Measurements from ENCODE around the gene NTRK2. TPM values are rescaled to one million over a fixed set of nuclear protein-coding genes. Genes with fewer than 3 reads are reported as not detected.

The NTRK2 gene
- total RNA-seq, 4 donors from 2014 or later, result 9.5 to 19.5 (median 12.3) TPM

DNA sequence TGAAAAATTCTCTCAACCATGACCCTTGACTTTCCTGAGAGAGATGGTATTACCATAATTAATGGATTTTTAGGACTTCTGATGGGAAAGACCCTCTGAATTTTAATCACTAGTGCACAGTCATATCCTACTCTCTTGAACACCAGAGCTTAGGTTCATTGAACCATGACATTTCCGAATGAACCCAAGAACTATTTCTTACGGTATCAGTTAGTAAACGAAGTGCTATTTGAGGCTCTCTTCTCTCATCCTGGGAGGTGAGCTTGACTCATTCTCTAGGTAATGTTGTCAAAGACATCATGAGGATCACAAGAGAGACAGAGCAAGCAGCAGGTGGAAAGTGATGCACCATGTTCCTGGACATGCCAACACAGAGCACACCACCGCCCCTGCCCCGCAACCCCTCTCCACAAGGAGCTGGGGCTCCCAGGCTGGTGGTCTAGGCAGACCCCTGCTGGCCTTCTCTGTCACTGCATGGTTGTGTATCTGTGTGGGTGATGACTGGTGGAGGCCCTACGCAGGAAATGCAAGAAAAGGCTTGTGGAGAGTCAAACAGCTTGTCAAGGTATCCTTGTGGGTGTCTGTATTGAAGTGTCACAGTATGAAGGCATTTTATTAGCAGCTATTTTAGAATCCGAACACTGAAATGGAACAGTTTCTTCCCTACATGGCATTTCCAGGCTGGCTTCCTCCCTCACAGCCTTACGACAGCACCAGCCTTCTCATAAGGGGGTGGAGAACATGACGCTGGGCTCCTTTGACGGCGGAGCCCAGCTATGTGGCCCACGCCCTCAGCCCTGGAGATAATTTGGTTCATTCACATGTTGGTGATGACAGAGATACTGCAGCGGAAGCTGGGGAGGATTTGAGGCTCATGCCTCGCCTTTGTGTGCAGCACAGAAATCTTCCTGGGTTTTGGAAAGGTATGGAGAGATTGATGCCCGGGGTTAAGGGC is 297.6 kb downstream of the NTRK2 start:
- TF ChIP-seq POLR2A (IDR thresholded peaks at IDR 0.05) (no peak), EP300 (IDR thresholded peaks at IDR 0.05) (no peak), CTCF (IDR thresholded peaks at IDR 0.05) (peak in 1 of 2 donors; percentile 9), POLR2AphosphoS5 (IDR thresholded peaks at IDR 0.05) (peak in 1 of 3 donors; percentile 31)
- no peak for DNase-seq (ENCODE audit: low spot score in 2 of 2)
- Histone ChIP-seq H3K9me3 (no peaks in the 10 kb centered on the region), H3K27ac (peak overlapping the region; percentile 43), H3K4me3 (no peak overlapping the region), H3K4me1 (peaks cover 36% of the 10 kb centered on the region), H3K27me3 (no peaks in the 10 kb centered on the region), H3K36me3 (no peaks in the 10 kb centered on the region)
- 63% methylated on average over 14 of the region's 15 CpGs for WGBS

DNA sequence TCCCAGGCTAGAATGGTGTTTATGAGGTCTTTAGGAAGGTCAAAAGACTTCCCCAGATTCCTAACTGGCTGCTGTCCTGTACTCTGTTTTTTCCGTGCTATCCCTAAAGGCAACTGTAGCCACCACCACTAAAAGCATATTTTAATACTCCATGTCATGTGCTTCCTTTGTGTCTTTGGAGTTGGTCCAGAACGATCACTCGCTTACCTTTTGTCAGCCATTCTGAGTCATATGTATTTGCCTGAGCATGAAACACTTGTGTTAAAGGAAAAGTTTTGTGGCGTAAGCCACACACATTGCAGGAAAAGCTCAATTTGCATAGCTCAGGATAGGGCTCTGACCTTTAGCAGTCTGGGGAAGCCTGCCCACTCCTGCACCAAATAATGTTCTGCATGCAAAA is 299.6 kb downstream of the NTRK2 start:
- Histone ChIP-seq H3K36me3 (no peaks in the 10 kb centered on the region), H3K27me3 (no peaks in the 10 kb centered on the region), H3K27ac (no peak overlapping the region), H3K4me1 (peaks cover 36% of the 10 kb centered on the region), H3K9me3 (no peaks in the 10 kb centered on the region), H3K4me3 (no peak overlapping the region)
- WGBS, result 35% methylated on average over 4 of the region's 4 CpGs
- DNase-seq (ENCODE audit: low spot score in 2 of 2), result no peak
- TF ChIP-seq POLR2AphosphoS5 (IDR thresholded peaks at IDR 0.05) (no peak), CTCF (IDR thresholded peaks at IDR 0.05) (no peak), POLR2A (IDR thresholded peaks at IDR 0.05) (no peak), EP300 (IDR thresholded peaks at IDR 0.05) (no peak)

DNA sequence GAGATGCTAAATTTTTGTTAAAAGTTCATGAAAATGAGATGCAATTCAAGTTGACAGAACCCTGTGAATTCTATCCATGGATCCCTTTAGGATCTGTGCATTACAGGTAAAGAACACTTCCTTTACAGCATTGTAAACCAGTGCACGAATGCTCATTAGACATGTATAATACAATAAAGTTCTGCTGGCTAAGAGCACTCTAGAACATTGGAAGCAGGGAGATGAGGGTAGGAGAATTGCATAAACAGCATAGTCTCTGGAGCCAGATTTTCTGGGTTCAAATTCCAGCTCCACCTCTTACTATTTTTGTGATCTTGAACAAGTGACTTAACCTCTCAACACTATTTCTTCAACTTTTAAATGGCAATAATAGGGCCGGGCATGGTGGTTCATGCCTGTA is 300.2 kb downstream of the NTRK2 start:
- TF ChIP-seq POLR2A (IDR thresholded peaks at IDR 0.05) (no peak), POLR2AphosphoS5 (IDR thresholded peaks at IDR 0.05) (no peak), EP300 (IDR thresholded peaks at IDR 0.05) (no peak)
- no peaks in the 10 kb centered on the region for H3K36me3 ChIP-seq
- H3K27ac ChIP-seq, result peak overlapping the region; percentile 21
- H3K27me3 ChIP-seq, result no peaks in the 10 kb centered on the region
- no peak overlapping the region for H3K4me3 ChIP-seq
- 88% methylated on average over 2 of the region's 2 CpGs for WGBS
- no peaks in the 10 kb centered on the region for H3K9me3 ChIP-seq
- H3K4me1 ChIP-seq, result peaks cover 36% of the 10 kb centered on the region
- no peak for DNase-seq (ENCODE audit: low spot score in 2 of 2)

DNA sequence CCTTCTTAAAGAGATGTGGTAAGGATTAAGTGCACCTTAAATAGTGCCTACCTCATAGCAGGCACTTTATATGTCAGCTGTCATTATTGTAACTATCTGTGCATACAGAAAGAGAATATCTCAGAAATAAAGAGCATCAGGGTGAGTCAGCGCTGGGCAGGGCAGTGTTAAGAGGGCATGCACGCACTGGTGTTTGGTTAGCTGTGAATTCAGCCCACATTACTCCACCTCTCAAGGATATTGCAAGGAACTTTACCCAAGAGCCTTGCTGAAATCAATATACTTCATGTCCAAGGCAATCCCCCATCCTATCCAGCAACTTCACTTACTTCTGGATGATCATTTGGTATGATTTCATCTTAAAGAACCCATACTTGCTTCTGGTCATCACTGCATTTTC is 300.9 kb downstream of the NTRK2 start:
- 46% methylated on average over 2 of the region's 2 CpGs for WGBS
- no peak overlapping the region for H3K4me3 ChIP-seq
- no peak for DNase-seq (ENCODE audit: low spot score in 2 of 2)
- H3K27ac ChIP-seq, result peak overlapping the region; percentile 21
- no peak for TF ChIP-seq CTCF (IDR thresholded peaks at IDR 0.05)
- no peak for TF ChIP-seq POLR2A (IDR thresholded peaks at IDR 0.05)
- TF ChIP-seq EP300 (IDR thresholded peaks at IDR 0.05), result no peak
- no peak for TF ChIP-seq POLR2AphosphoS5 (IDR thresholded peaks at IDR 0.05)
- H3K4me1 ChIP-seq, result peaks cover 36% of the 10 kb centered on the region
- no peaks in the 10 kb centered on the region for H3K9me3 ChIP-seq
- no peaks in the 10 kb centered on the region for H3K27me3 ChIP-seq
- no peaks in the 10 kb centered on the region for H3K36me3 ChIP-seq

DNA sequence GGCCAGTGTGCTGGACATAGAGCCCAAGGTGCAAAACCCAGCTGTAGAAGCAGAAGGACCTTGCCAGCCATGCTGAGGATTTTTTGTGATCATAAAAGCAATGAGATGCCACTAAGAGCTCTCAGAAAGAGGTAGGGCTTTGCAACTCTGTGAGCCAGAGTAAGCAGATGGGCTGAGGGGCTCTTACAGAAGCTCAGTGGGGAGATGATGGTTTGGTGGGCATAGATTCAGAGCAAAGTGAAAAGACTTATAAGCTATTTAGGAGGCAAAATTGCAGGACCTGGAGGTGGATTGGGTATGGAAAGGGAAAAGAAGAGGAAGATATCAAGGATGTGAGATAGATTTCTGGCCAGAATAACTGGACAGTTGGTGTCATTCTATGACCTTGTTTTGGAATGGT is 302.0 kb downstream of the NTRK2 start:
- no peak for TF ChIP-seq CTCF (IDR thresholded peaks at IDR 0.05)
- TF ChIP-seq EP300 (IDR thresholded peaks at IDR 0.05), result no peak
- no peak for TF ChIP-seq POLR2AphosphoS5 (IDR thresholded peaks at IDR 0.05)
- no peak for TF ChIP-seq POLR2A (IDR thresholded peaks at IDR 0.05)
- no peak for DNase-seq (ENCODE audit: low spot score in 2 of 2)
- Histone ChIP-seq H3K4me1 (peaks cover 36% of the 10 kb centered on the region), H3K36me3 (no peaks in the 10 kb centered on the region), H3K27ac (no peak overlapping the region), H3K27me3 (no peaks in the 10 kb centered on the region), H3K4me3 (no peak overlapping the region), H3K9me3 (no peaks in the 10 kb centered on the region)

All from suprapubic skin (tissue), 4 donors.